Dedifferentiated amniotic fluid mesenchymal stem cell (primary cell): Measurements from ENCODE around the gene POLR1E.

Experiments
- DNase-seq: peaks from one replicate; pipeline ENCODE4 v3.0.0-alpha.2; 2016; ENCODE audit errors: extremely low spot score

POLR1E gene

GRCh38 chr9:37485389-37486255, at the start of gene POLR1E:
POLR1E (plus strand) TSS chr9:37485948; CDS start chr9:37486048, 100 bp downstream.
- peak; percentile 86 for DNase-seq

GRCh38 chr9:37436540-37436939, 49.2 kb upstream of the POLR1E start:
- no peak for DNase-seq

- DNase-seq: no peak
These were observed 48.7 kb upstream of the POLR1E start for GRCh38 chr9:37437010-37437409.

GRCh38 chr9:37437621-37438020, 48.1 kb upstream of the POLR1E start:
- DNase-seq: no peak

- no peak for DNase-seq
These were observed 47.4 kb upstream of the POLR1E start for GRCh38 chr9:37438359-37438758.

GRCh38 chr9:37441776-37442370, 43.9 kb upstream of the POLR1E start:
- DNase-seq: no peak

- no peak for DNase-seq
These were observed 43.2 kb upstream of the POLR1E start for GRCh38 chr9:37442556-37442955.

- DNase-seq: no peak
These were observed 42.2 kb upstream of the POLR1E start for GRCh38 chr9:37443566-37443965.

GRCh38 chr9:37444890-37445289, 40.9 kb upstream of the POLR1E start:
- DNase-seq: no peak

- no peak for DNase-seq
These were observed 39.9 kb upstream of the POLR1E start for GRCh38 chr9:37445832-37446231.

GRCh38 chr9:37446401-37446800, 39.3 kb upstream of the POLR1E start:
- DNase-seq: no peak

- no peak for DNase-seq
These were observed 38.6 kb upstream of the POLR1E start for GRCh38 chr9:37447111-37447510.

GRCh38 chr9:37449862-37450632, 35.7 kb upstream of the POLR1E start:
- DNase-seq: no peak

- no peak for DNase-seq
These were observed 34.1 kb upstream of the POLR1E start for GRCh38 chr9:37451628-37452027.

GRCh38 chr9:37452611-37453010, 33.1 kb upstream of the POLR1E start:
- no peak for DNase-seq

GRCh38 chr9:37453827-37454226, 31.9 kb upstream of the POLR1E start:
- DNase-seq: no peak

GRCh38 chr9:37454238-37454637, 31.5 kb upstream of the POLR1E start:
- DNase-seq: no peak

GRCh38 chr9:37455884-37456647, 29.7 kb upstream of the POLR1E start:
- DNase-seq: no peak

GRCh38 chr9:37456817-37457216, 28.9 kb upstream of the POLR1E start:
- DNase-seq: no peak

GRCh38 chr9:37464006-37464405, 21.7 kb upstream of the POLR1E start:
- DNase-seq: no peak

GRCh38 chr9:37464426-37465248, 21.1 kb upstream of the POLR1E start:
- DNase-seq: peak; percentile 55
